Fibroblast of the aortic adventitia (primary cell): ENCODE data around the gene PNCK. TPM values are rescaled to one million over a fixed set of nuclear protein-coding genes. Genes with fewer than 3 reads are reported as not detected.
"Not testable (repeated sequence)": the region's sequence is repeated elsewhere in the genome, so short reads cannot be mapped to it uniquely, and the experiment has no call there.

ENCODE experiments used
- DNase-seq: peaks from one replicate; pipeline ENCODE4 v3.0.0-alpha.2; 2010; ENCODE audit warnings: low read depth
- H3K4me3 ChIP-seq: 2 replicates; pipeline ENCODE4 v1.5.1; 2011; ENCODE audit warnings: low read depth, mild to moderate bottlenecking, control low read depth, low read length, moderate library complexity
- total RNA-seq: library from RNA; depleted of rRNA; stranded (reverse); fragments of >200 nt; gene quantifications from 2 replicates; pipeline ENCODE4 v1.2.3, GENCODE V29; 2012; ENCODE audit warnings: low replicate concordance
- TF ChIP-seq, protein P1 (sequence below): IDR thresholded peaks from 2 replicates; pipeline ENCODE4 v1.5.1; 2011; ENCODE audit warnings: mild to moderate bottlenecking, low read length, control low read depth, inconsistent platforms; ENCODE audit not compliant: insufficient read depth

PNCK gene
- total RNA-seq, 1 donor, result not detected

GRCh38 chrX:153685156-153685536 lies 11.5 kb upstream of the PNCK start:
- DNase-seq, result no peak
- TF ChIP-seq, protein P1, sequence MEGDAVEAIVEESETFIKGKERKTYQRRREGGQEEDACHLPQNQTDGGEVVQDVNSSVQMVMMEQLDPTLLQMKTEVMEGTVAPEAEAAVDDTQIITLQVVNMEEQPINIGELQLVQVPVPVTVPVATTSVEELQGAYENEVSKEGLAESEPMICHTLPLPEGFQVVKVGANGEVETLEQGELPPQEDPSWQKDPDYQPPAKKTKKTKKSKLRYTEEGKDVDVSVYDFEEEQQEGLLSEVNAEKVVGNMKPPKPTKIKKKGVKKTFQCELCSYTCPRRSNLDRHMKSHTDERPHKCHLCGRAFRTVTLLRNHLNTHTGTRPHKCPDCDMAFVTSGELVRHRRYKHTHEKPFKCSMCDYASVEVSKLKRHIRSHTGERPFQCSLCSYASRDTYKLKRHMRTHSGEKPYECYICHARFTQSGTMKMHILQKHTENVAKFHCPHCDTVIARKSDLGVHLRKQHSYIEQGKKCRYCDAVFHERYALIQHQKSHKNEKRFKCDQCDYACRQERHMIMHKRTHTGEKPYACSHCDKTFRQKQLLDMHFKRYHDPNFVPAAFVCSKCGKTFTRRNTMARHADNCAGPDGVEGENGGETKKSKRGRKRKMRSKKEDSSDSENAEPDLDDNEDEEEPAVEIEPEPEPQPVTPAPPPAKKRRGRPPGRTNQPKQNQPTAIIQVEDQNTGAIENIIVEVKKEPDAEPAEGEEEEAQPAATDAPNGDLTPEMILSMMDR, result no peak
- H3K4me3 ChIP-seq, result no peak overlapping the region

- no peak overlapping the region for H3K4me3 ChIP-seq
- no peak for DNase-seq
- TF ChIP-seq, protein P1, result no peak
Observed at GRCh38 chrX:153684467-153685155, 11.0 kb upstream of the PNCK start.

GRCh38 chrX:153683486-153683885 lies 9.9 kb upstream of the PNCK start:
- not testable (repeated sequence) for H3K4me3 ChIP-seq, DNase-seq

GRCh38 chrX:153681175-153681574 lies 7.6 kb upstream of the PNCK start:
- no peak overlapping the region for H3K4me3 ChIP-seq
- TF ChIP-seq, protein P1, result no peak
- DNase-seq, result no peak

DNA sequence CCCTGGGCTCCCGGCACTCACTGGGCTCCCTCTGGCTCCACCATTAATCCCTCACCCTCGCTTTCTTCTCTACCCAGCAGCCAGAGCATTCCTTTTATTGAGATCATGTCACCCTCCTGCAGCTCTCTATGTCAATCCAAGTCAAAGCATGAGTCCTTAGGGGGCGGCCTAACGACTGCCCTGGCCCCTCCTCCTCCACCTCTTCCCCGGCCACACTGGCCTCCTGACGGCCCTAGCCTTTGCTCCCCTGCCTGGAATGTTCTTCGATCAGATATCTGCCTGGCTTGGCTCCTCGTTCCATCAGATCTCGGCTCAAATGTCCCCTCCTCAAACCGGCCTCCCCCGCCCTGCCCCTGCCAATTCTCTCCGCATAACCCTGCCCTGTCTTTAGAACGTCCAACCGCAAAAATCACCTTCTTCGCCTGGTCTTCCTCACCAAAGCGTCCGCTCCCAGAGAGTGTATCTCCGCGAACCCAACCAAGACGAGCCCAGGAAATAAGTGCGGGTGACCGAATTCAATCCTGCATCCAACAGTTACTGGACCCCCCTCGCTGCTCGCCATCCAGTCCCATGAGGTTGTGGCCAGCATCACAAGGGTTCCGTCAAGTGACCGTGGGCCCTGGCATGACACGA lies 722 bp upstream of the PNCK start:
- TF ChIP-seq, protein P1, result no peak
- DNase-seq, result no peak
- H3K4me3 ChIP-seq, result no peak overlapping the region

- H3K4me3 ChIP-seq, result no peak overlapping the region
- no peak for DNase-seq
- TF ChIP-seq, protein P1, result no peak
Observed at GRCh38 chrX:153672531-153673427, 834 bp downstream of the PNCK start.
